GM21529 (cell line): ENCODE measurements around the gene GPR137.

Experiments
- ATAC-seq: cut with Tn5 transposase; IDR thresholded peaks from one replicate; pipeline ENCODE4 v1.9.1; 2021; ENCODE audit not compliant: unreplicated experiment

The GPR137 gene

DNA sequence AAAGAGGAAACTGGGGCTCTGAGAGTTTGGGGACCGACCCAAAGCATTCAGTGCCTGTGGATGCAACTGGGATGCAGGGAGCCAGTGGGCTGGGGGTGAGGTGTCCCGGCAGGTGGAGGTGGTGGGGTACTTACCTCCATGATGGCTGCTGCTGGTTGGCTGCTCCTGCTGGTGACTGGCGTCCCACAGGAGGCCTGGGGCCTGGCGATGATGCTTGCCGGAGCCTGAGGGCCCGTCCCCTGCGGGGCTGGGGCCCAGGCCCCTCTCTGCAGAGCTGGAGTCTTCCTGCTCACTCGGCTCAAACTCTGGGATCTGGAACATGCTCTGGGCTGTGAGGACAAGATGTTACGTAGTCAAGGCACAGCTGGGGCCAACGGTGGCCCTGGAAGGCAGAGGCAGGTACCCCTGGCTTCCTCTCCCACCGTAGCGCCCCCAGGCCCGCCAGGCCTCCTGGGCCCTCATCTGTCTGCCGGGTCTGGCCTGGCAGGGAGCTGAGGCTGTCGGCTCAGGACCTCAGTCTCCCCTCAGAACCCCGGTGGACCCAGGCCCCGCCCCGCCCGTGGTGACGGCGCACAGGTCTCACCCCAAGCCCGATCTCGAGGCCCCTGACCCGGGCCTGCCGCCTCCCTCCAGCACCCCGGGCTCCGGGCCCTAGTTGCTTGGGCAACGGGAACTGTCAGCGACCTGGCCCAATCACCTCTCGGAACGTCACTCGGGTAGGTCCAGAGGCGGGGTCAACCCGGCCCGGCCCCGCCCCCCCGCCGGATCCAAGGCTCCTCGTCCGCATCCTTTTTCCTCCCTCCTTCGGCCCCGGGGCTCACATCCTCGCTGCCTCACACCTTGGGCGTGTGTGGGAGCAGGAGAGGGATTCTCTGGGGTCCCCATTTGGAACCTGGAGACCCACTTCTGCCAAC lies 1.3 kb upstream of the GPR137 start, which contains the start of gene BAD:
BAD (minus strand) TSS at position 618 of the 914 bp plus-strand sequence; CDS start at position 321, 297 bp downstream.
- ATAC-seq = peak; percentile 83

DNA sequence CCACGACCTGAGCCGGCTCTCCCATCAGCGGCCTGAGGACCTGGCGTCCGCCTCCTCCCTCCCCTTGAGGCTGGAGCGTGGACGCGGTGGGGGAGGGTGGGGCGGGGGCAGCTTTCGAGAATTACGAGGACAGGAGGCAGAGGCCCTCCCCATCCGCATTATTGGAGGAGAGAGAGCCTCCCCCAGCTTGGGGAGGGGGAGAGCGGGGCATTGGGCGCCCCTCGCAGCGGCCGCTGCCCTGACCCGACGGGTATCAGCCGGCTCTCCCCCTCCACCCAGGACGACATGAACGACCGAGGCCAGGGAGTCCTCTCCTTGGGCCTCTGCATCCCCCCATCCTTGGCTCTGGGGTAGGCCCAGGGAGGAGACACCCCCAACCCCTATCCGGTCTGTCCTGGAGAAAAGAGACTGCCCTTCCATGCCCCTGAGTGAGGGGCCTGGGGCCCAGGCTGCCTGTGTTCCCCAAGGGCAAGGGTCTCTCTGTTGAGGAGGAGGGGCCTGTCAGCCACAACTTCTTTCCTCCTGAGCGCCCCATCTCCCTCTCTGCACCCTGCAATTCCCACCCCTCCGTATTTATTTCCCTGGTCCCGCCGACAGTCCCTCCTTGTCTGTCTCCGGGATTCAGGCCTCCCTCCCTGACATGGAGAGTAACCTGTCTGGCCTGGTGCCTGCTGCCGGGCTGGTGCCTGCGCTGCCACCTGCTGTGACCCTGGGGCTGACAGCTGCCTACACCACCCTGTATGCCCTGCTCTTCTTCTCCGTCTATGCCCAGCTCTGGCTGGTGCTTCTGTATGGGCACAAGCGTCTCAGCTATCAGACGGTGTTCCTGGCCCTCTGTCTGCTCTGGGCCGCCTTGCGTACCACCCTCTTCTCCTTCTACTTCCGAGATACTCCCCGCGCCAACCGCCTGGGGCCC lies 495 bp downstream of the GPR137 start:
- ATAC-seq = no peak

DNA sequence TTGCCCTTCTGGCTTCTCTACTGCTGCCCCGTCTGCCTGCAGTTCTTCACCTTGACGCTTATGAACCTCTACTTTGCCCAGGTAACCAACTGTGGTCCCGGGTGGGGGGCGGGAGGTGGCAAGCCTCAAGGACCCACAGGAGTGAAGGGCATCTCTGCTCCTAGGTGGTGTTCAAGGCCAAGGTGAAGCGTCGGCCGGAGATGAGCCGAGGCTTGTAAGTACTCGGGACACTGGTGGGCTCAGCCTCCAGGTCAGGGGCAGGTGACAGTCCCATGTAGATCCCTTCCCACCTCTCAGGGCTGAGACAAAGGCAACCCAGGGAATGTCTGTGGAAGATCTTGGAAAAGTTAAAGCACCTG lies 1.1 kb downstream of the GPR137 start:
- no peak for ATAC-seq

DNA sequence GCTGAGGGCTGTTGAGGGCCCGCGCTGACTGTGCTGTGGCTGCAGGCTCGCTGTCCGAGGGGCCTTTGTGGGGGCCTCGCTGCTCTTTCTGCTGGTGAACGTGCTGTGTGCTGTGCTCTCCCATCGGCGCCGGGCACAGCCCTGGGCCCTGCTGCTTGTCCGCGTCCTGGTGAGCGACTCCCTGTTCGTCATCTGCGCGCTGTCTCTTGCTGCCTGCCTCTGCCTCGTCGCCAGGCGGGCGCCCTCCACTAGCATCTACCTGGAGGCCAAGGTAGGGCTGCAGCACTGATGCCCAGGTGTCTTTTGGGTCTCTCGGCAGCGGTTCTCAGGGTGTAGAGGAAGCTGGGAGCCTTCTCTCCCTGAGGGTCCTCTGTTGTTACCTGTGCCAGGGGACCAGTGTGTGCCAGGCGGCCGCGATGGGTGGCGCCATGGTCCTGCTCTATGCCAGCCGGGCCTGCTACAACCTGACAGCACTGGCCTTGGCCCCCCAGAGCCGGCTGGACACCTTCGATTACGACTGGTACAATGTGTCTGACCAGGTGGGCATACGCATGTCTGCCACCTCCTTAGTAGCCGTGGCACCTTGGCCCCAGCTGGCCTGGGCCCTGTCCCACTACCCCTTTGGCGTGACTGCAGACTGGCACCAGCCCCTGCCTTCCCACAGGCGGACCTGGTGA lies 2.2 kb downstream of the GPR137 start:
- no peak for ATAC-seq

DNA sequence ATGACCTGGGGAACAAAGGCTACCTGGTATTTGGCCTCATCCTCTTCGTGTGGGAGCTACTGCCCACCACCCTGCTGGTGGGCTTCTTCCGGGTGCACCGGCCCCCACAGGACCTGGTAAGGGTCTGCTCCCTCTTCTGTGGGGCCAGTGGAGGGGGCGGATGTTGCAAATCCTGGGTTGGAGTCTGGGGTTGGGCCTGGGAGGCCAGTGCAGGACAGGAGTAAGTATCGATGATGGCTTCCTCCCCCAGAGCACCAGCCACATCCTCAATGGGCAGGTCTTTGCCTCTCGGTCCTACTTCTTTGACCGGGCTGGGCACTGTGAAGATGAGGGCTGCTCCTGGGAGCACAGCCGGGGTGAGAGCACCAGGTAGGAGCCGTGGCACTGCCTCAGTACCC lies 2.7 kb downstream of the GPR137 start:
- ATAC-seq = no peak

DNA sequence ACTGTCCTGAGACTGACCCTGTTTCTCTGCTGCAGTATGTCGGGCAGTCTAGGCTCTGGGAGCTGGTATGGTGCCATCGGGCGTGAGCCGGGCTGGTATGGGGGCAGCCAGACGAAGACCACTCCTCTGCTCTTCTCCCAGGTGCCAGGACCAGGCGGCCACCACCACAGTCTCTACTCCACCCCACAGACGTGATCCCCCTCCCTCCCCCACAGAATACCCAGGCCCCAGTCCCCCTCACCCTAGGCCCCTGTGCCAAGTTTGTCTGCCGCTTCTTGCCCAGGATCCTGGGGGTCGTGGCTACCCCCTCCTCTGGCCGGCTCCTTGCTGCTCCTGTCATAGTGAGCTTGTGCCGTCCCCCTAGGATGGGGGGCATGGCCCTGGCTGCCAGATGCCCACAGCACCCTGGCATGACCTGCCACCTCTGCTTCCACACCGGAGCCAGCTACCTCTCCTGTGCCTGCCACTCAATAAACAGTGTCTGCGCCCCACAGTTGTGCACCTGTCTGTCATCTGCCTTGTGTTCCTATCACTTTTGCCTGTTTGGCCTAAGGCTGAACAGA lies 3.4 kb downstream of the GPR137 start:
- ATAC-seq = no peak

DNA sequence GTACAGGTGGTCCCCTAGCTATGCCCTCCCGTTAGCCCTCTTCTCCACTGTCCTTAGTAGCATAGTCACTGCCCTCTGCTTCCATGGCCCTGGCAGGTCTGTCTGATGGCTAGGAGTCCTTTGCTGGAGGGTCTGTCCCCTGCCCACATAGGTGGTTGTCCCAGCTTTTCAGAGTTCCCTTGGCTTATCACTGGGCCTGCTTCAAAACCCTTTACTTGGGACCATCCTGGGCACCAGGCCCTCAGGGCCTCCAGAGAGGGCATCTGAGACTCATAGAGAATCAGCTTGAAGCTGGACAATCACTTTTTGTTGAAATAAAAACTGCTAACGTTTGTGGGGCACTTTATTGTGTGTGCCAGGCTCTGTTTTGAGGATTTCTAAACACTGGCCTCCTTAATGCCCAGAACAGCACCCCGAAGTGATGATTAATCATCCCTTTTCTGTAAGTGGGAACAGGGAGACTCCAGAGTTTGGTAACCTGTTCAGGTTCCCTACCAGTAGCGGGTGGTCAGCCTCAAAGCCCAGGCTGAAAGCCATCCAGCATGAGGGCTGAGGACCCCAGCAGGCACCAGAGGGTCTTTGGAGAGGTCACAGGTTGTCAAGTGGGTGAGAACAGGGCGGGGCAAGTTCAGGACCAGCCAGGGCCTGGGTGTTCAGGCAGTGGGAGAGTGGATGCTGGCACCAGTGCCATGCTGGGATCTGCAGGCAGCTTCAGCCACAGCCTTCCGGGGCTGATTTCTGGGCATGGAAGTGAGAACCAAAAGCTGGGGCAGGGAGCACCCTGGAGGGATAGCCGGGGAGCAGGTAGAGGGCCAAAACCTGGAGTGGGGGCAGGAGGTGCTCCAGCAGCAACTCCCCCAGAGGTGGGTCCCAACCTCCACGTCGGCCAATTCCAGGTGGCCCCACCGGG lies 5.0 kb downstream of the GPR137 start:
- no peak for ATAC-seq

DNA sequence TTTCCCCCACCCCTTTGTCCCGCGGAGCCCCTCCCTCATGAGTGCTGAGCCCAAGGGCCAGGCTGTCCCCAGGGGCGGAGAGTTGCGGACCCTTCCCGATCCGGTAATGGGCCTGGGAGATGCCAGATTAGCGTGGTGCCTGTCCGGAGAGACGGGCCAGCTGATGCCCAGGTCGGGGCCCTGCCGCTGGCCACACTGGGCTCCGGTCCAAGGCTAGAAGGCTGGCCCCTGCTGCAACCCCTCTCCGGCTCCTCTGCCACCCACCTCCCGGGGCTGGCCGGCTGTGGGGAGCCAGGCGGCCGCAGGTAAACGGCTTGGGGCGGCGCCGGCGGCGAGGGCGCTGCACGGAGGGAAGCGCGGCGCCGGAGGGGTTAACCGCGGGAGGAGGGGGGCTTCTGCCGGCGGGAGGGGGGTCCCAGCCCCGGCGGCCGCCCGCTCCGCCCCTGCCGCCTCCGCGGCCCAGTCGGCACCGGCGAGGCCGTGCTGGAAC lies 5.7 kb downstream of the GPR137 start, which contains the start of gene KCNK4:
KCNK4 (plus strand) TSS at position 41 of the 490 bp plus-strand sequence. CDS start 1,717 bp downstream, outside the sequence.
- no peak for ATAC-seq

DNA sequence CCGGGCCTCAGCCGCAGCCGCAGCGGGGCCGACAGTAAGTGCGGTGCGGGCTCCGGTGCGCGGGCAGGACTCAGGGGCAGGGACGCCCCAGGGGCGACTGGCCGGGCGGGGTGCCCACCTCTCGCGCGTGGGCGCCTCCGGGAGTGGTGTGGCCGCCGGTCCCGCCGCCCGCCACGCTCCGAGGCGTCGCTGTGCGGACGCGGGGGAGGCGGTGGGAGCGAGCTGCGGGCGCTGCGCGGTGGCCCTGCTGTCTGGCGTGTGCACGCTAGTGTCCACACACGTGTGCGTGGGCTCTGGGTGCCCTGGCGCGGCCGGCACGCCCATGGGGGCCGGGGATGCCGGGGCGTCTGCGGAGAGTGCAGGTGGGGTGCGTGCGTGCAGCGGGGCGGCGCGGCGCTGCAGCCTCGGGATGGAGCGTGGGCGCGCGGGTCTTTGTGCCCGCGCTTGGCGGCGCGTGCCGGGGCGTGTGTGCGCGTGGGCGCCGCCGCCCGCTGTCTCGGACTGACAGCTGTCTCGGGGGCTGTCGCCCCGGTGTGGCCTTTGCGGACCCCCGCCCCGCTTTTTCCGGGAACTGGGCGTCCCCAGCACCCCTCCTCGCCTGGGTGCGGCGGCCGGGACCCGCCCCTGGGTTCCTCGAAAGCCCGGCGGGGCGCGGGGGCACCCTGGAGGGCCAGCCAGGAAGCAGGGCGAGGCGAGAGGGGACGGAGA lies 6.3 kb downstream of the GPR137 start:
- no peak for ATAC-seq

DNA sequence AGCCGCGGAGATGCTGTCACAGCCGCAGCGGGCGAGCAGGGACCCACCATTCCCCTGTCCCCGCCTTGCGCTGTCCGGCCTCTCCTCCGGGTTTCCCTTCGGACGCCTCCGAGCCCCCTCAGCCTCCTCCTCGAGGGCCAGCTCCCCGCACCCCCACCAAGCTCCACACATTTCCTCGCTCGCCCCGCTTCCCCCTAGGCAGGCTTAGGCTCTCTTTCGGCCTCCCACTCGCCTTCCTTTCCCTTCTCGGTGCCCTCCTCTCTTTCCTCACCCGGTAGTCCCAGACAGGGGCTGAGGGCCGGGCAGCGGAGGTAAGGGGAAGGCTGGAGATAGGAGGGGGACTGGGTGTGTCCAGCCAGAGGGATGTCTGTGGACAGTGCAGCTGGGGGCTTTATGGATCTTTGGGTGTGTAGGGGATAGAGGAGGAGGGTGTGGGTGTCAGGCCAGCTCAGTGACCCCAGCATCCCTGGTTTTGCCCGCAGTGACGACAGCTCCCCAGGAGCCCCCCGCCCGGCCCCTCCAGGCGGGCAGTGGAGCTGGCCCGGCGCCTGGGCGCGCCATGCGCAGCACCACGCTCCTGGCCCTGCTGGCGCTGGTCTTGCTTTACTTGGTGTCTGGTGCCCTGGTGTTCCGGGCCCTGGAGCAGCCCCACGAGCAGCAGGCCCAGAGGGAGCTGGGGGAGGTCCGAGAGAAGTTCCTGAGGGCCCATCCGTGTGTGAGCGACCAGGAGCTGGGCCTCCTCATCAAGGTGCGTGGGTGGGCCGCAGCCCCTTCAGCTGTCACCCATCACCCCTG lies 7.0 kb downstream of the GPR137 start:
- ATAC-seq = no peak

DNA sequence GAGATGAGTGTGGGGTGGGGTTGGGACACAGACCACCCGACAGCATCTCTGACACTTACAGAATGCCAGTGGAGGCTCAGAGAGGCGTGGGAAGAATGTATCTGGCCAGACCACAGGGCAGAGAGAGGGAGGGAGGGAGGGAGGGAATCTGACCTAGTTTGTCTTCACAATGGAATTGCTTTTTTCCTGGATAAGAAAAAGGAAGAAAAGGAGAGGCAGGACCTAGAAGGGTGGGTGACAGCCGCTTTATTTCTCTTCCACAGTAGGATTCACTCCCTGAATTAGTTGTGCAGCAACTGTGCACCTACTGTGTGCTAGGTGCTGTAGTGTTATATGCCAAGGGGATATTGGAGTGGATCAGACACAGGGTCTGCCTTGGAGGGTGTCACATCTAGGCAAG lies 9.1 kb downstream of the GPR137 start:
- no peak for ATAC-seq

DNA sequence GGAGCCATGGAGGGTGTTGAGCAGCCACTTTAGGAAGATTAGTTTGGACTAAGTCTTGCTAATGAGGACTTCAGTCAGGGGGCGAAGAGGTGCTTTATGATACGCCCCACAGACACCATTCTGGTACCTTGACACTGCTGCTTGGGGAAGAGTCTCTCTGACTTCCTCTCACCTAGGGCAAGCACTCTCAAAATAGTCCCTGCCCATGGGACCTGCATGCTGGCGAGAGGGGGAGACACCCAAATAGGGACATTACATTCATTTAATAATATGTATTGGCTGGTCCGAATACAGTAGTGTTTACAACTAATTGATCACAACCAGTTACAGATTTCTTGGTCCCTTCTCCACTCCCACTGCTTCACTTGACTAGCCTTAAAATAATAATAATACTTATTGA lies 10.1 kb downstream of the GPR137 start:
- no peak for ATAC-seq

DNA sequence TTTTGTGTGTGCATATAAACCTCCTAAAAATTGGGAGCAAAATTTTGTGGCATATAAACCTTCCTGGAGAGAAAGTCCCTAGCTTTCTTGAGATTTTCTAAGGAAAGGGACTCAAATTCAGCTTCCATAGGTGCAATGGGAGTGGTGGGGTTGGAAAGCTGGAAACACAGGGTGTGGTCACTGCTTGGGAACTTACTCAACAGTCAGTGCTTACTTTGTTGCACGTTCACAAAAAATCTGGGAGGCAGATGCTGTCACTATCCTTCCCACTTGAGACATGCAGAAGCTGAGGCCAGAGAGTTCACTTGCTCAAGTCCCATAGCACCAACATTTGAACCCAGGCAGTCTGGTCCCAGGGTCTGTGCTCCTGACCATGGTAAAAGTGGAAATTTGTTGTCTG lies 10.6 kb downstream of the GPR137 start:
- no peak for ATAC-seq

DNA sequence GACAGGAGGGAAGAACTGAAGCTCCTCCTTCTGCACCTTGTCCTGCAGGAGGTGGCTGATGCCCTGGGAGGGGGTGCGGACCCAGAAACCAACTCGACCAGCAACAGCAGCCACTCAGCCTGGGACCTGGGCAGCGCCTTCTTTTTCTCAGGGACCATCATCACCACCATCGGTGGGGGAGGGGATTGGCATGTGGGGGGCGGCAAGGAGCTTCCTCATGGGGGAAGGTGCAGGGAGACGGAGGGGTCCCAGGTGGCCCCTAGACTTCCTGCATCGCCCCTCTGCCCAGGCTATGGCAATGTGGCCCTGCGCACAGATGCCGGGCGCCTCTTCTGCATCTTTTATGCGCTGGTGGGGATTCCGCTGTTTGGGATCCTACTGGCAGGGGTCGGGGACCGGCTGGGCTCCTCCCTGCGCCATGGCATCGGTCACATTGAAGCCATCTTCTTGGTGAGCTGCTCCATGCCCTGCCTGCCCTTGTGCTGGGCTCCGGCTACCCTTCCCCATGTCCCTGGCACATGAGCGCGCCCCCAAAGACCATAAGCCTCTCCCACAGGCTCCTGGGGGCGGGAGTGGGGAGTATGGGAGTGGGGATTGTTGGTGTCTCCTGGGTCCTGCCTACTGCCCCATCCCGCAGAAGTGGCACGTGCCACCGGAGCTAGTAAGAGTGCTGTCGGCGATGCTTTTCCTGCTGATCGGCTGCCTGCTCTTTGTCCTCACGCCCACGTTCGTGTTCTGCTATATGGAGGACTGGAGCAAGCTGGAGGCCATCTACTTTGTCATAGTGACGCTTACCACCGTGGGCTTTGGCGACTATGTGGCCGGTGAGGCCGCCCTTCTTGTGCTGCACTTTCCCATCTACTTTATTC lies 11.4 kb downstream of the GPR137 start:
- ATAC-seq = no peak

DNA sequence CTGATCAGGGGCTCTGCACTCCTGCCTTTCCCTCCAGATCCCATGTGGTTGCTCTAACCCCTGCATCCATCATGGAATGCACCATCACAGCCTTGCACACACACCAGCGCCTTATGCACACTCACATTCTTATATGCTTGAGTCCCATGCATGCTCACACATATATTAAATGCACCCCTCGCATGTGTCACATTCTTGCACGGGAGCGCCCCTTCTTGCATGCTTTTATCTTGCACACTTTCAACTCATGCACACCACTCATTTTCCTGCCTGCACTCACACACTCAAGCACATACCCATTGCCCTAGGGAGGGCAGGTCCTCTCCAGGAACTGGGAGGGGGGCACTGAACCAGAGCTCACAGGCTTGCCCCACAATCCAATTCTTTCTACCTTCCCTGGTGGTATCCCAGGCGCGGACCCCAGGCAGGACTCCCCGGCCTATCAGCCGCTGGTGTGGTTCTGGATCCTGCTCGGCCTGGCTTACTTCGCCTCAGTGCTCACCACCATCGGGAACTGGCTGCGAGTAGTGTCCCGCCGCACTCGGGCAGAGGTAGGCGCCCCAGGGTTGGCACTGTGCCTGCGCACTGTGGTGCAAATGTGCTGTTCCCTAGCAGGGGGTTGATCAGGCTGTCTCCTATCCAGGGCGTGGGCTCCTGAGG lies 12.2 kb downstream of the GPR137 start:
- ATAC-seq = no peak

DNA sequence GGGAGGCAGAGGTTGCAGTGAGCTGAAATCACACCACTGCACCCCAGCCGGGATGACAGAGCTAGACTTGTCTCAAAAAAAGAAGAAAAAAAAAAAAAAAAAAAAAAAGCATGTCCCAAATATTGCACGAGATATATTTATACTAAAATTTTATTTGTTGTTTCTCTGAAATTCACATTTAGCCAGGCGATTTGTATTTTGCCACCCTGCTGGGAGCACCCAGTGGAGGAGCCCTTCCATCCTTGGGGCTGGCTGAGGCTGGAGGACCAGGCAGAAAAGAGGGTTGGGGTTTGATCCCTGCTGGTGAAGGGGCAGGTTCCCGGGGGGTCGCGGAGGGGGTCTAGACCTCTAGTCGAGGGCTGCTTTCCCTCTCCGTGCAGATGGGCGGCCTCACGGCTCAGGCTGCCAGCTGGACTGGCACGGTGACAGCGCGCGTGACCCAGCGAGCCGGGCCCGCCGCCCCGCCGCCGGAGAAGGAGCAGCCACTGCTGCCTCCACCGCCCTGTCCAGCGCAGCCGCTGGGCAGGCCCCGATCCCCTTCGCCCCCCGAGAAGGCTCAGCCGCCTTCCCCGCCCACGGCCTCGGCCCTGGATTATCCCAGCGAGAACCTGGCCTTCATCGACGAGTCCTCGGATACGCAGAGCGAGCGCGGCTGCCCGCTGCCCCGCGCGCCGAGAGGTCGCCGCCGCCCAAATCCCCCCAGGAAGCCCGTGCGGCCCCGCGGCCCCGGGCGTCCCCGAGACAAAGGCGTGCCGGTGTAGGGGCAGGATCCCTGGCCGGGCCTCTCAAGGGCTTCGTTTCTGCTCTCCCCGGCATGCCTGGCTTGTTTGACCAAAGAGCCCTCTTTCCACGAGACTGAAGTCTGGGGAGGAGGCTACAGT lies 13.6 kb downstream of the GPR137 start:
- no peak for ATAC-seq
